OCI-M2 (cell line): ENCODE results near the gene UGT2B7.
"Not testable (repeated sequence)": the region's sequence is repeated elsewhere in the genome, so short reads cannot be mapped to it uniquely, and the experiment has no call there.

Experiments used
- DNase-seq: peaks from one replicate; lab custom pipeline; 2025; ENCODE audit not compliant: unreplicated experiment; lab: John Stamatoyannopoulos, UW

The UGT2B7 gene

GRCh38 chr4:69078852-69079251 is 17.4 kb upstream of the UGT2B7 start:
- no peak for DNase-seq

- DNase-seq = no peak
These were observed 7.8 kb upstream of the UGT2B7 start for GRCh38 chr4:69088473-69088872.

- no peak for DNase-seq
These were observed 6.9 kb upstream of the UGT2B7 start for GRCh38 chr4:69089388-69089787.

DNA sequence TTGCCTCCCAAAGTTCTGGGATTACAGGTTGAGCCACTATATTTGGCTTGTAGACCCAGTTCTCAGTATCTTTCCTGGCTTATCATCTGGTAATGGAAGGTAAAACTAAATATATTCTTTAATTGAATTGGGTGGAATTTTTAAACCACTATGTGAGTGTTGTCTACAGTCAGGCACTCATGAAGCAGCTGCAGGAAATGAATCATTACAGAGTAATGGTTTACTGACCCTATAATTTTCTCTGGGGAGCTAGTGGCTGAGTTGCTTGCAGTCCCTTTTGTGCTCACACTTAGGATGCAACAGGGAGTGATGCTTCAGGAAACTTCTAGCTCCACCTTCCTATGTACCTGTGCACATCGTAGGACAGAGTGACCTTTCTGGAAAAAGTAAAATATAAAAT is 4.1 kb upstream of the UGT2B7 start:
- DNase-seq = no peak

- DNase-seq = no peak
These were observed 3.2 kb upstream of the UGT2B7 start for GRCh38 chr4:69092980-69093568.

- DNase-seq = no peak
These were observed 2.6 kb upstream of the UGT2B7 start for GRCh38 chr4:69093681-69094080.

- no peak for DNase-seq
These were observed 958 bp upstream of the UGT2B7 start for GRCh38 chr4:69095301-69095731.

DNA sequence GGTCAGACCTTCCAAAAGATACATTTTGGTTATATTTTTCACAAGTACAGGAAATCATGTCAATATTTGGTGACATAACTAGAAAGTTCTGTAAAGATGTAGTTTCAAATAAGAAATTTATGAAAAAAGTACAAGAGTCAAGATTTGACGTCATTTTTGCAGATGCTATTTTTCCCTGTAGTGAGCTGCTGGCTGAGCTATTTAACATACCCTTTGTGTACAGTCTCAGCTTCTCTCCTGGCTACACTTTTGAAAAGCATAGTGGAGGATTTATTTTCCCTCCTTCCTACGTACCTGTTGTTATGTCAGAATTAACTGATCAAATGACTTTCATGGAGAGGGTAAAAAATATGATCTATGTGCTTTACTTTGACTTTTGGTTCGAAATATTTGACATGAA is 536 bp downstream of the UGT2B7 start:
- DNase-seq = no peak

GRCh38 chr4:69098470-69098869 is 2.2 kb downstream of the UGT2B7 start:
- no peak for DNase-seq

GRCh38 chr4:69099910-69100309 is 3.6 kb downstream of the UGT2B7 start:
- no peak for DNase-seq

DNA sequence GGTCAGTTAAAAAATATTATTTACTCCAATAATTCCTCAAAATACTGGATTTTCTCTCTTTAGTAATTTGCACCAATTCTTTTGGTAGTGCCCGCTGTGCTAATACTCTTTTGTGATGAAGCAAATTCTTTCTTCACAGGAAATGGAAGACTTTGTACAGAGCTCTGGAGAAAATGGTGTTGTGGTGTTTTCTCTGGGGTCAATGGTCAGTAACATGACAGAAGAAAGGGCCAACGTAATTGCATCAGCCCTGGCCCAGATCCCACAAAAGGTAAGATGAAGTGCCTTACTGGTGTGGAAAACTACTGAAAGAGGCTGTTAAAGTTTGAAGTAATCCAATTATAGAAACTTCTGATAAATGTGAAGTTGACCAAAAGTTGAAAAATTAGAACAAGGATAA is 6.4 kb downstream of the UGT2B7 start:
- not testable (repeated sequence) for DNase-seq

DNA sequence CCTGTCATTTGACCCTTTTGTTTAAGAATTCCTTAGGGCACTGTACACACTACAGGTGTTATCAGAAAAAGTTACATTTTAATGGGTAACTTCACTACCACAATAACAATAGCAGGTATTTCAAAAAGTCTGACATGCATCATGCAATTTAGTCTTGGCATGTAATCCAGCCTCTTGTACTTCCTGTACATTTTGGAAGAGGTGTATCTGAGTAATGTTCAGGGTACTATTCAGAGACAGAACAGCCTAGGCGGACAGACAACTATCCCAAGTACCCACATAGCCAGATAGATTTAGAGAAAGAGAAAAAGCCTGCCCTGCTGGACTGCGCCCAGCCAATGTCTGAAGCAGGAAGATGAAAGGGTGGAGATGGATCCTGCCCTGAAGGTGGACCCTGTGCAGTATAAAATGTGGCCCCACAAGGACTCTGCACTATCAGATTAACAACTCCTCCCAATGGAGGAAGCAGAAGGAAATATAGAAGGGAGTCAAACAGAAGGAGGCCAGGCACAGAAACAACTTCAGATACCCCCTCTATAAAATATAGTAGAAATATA is 8.5 kb downstream of the UGT2B7 start:
- DNase-seq = no peak

DNA sequence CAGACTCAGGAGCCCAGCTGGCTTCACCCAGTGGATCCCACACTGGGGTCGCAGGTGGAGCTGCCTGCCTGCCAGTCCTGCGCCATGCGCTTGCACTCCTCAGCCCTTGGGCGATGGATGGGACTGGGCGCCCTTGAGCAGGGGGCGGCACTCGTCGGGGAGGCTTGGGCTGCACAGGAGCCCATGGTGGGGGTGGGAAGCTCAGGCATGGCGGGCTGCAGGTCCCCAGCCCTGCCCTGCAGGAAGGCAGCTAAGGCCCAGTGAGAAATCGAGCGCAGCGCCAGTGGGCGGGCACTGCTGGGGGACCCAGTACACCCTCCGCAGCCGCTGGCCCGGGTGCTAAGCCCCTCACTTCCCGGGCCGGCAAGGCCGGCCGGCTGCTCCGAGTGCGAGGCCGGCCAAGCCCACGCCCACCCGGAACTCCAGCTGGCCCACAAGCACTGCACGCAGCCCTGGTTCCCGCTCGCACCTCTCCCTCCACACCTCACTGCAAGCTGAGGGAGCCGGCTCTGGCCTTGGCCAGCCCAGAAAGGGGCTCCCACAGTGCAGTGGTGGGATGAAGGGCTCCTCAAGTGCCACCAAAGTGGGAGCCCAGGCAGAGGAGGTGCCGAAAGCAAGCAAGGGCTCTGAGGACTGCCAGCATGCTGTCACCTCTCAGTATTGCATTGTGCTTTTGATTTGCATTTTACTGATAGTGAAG is 19.0 kb downstream of the UGT2B7 start:
- not testable (repeated sequence) for DNase-seq

- DNase-seq = no peak
These were observed 19.6 kb downstream of the UGT2B7 start for GRCh38 chr4:69115851-69116213.

- peak; percentile 2 for DNase-seq
These were observed 20.5 kb downstream of the UGT2B7 start for GRCh38 chr4:69116645-69117321.

DNA sequence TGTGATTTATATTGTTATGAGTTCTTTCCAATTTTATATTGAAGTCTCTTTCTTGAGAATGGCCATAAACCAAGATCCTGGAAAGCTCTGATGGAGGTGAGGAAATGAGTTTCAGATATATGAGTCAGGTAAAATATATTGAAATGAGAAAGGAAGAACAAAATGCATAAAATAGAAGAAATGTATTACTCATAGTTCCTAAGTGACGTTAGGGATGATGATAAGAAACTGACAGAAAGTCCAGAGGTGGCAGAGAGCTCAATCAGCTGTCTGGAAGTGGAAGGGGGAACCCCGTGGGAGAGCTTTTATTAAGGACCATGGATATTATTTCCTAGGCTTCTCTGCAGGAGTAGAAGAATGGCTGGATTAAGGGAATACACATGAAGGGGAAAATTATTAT is 24.6 kb downstream of the UGT2B7 start:
- DNase-seq = no peak

- no peak for DNase-seq
These were observed 26.2 kb downstream of the UGT2B7 start for GRCh38 chr4:69122476-69122875.

- DNase-seq = no peak
These were observed 28.7 kb downstream of the UGT2B7 start for GRCh38 chr4:69124941-69125340.

GRCh38 chr4:69126024-69126423 is 29.8 kb downstream of the UGT2B7 start:
- no peak for DNase-seq

DNA sequence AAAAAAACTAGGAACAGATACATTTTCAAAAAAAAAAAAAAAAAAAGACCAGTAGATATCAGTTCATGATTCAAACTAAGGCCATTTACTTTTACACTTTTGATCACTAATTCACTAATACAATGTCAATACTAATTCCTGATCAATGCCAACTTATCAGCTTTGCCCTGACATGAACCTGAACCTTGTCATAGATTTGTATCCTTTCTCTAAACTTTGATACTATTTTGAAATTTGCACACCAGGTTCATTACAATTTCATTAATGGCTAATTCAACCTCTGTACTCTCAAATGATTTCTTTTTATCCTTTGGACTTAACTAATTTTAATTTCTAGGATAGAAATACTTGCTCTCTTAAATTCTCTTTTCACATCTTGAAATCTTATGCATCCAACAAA is 37.7 kb downstream of the UGT2B7 start:
- DNase-seq = no peak

DNA sequence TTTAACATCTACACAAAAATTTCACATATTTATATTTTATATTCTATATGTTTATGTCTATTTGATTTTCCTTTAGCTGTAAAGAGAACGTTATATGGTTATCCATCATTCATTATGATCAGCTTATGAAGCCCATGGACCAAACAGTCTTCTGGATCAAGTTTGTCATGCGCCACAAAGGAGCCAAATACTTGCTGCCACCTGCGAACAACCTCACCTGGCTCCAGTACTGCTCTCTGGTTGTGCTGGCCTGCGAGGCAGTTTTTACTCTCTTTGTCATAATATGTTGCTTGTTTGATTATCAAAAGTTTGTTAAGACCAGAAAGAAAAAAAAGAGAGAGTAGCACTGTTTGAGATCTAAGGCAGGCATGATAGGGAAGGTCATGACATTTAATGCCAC is 38.2 kb downstream of the UGT2B7 start:
- DNase-seq = no peak

GRCh38 chr4:69141320-69141719 is 45.0 kb downstream of the UGT2B7 start:
- no peak for DNase-seq
